ENCODE data around the gene MYBL2.

The MYBL2 gene

DNA sequence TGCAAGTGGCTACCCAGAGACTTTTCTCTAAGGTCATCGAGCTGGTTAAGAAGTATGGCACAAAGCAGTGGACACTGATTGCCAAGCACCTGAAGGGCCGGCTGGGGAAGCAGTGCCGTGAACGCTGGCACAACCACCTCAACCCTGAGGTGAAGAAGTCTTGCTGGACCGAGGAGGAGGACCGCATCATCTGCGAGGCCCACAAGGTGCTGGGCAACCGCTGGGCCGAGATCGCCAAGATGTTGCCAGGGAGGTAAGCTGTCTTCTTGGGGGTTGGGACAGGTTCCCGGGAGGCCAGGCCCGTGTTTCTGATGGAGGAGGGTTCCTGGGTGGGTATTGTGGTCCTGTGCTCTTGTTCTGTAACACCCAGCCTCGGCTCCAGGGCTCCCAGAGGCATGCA is 19.9 kb downstream of the MYBL2 start:
- DNase-seq: no peak

- DNase-seq: no peak
Observed at GRCh38 chr20:43689165-43689564, 22.3 kb downstream of the MYBL2 start.

DNA sequence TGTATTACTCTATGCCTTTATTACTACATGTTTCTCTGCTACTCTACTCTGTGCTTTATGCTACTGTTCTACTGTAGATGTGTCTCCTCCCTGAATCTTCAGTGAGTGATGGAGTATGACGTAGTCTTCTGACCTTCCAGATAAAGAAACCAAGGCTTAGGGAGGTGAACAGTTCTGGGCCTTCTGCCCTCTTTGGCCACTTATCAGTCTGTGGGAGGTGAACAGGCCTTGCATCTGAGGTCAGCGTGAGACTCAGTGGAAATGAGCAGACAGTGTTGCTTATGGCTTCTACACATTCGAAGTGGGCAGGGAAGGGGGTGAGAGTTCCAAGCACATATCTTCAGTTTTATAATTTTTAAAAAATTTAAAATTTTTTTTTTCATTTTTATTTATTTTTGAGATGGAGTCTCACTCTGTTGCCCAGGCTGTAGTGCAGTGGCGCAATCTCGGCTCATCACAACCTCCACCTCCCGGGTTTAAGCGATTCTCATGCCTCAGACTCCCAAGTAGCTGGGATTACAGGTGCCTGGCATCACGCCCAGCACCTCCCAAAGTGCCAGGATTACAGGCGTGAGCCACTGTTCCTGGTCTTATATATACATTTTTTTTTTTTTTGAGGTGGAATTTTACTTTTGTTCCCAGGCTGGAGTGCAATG is 24.2 kb downstream of the MYBL2 start:
- no peak for DNase-seq

DNA sequence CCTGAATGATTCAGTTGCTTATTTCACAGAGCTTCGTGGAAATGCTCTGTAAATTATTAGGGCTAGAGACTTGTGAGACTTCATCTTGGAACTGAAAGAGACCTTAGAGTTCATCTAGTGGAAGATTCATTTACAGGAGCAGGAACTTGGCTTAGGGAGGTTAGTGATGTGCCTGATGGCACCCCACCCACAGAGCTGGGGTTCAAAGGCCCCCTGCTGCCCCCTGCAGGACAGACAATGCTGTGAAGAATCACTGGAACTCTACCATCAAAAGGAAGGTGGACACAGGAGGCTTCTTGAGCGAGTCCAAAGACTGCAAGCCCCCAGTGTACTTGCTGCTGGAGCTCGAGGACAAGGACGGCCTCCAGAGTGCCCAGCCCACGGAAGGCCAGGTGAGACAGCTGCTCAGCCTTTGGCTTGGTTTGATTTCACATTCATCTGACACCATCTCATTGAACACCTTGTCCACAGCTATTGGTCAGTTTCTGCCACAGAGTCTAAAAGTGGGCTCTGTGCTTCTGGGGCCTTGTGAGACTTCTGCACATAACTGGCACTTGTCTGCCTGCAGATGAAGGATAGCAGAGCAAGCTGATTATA is 25.1 kb downstream of the MYBL2 start:
- no peak for DNase-seq

- DNase-seq: no peak
Observed at GRCh38 chr20:43694763-43695162, 27.8 kb downstream of the MYBL2 start.

DNA sequence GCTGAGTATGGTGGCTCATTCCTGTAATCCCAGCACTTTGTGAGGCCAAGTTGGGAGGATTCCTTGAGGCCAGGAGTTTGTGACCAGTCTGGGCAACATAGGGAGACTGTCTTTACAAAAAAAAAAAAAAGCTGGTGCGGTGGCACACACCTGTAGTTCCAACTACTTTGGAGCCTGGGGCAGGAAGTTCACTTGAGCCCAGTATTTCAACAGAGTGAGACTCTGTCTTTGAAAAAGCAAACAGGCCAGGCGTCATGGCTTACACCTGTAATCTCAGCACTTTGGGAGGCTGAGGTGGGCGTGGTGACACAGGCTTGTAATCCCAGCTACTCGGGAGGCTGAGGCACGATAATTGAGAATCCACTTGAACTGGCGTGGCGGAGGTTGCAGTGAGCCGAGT is 28.7 kb downstream of the MYBL2 start:
- DNase-seq: no peak

DNA sequence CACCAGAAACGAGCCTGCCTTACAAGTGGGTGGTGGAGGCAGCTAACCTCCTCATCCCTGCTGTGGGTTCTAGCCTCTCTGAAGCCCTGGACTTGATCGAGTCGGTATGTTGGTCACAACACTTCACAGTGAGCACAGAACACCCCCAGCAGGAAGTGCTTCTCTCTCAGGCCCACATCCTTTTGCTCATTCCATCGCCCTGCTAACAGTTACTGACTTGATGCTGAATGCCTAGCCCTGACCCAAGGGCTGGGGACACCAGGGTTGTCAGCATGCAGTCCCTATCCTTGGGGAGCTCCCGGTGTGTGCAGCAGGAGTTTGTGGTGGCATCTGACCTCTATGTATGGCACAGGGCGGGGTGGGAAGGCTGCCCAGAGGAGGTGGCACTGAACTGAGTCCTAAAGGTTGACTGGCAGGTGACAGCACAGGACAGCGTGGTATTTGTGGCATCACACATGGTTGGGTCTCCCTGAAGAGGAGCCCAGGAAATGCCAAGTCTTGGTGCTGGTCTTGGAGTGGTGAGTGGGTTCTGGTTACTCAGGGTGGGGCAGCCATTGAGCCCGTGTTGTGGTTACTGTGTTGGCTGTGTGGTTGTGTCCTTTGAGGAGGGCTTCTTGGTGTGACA is 33.1 kb downstream of the MYBL2 start:
- no peak for DNase-seq

GRCh38 chr20:43700627-43701026 is 33.7 kb downstream of the MYBL2 start:
- DNase-seq: no peak

- no peak for DNase-seq
Observed at GRCh38 chr20:43702502-43702901, 35.6 kb downstream of the MYBL2 start.

GRCh38 chr20:43710370-43711044 is 43.6 kb downstream of the MYBL2 start:
- no peak for DNase-seq

DNA sequence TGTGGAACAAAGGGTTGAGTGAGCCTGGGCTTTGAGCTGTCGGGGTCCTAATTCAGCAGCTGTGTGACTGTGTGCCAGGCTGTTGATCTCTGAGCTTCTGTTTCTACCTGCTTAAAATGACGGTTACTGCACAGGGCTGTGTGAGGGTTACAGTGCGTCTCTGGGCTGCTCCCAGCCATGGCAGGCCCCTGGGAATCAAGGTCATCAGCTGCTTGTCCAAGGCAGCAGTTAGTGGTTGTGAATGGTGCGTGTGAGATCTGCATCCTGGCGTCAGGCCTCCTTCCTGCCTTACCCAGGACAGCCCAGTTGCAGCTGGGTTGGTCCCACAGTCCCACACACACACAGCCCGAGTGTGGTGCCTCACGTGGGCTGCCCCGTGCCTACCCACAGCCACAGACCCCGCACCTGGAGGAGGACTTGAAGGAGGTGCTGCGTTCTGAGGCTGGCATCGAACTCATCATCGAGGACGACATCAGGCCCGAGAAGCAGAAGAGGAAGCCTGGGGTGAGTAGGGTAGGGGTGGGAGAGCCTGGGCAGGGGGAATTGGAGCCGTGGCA is 44.3 kb downstream of the MYBL2 start:
- DNase-seq: no peak

DNA sequence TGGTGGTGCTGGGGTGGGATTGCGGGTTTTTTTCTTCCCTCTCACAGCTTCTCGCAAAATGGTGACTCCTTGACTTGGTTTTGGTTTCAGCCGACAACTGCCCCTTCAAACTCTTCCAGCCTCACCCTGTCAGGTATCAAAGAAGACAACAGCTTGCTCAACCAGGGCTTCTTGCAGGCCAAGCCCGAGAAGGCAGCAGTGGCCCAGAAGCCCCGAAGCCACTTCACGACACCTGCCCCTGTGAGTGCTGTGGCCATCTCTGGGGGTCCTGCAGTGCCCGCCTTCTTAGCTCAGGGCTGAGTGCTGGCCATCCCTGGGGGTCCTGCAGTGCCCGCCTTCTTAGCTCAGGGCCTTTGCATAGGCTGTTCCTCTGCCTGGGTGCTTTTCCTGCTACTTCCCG is 48.1 kb downstream of the MYBL2 start:
- no peak for DNase-seq

DNA sequence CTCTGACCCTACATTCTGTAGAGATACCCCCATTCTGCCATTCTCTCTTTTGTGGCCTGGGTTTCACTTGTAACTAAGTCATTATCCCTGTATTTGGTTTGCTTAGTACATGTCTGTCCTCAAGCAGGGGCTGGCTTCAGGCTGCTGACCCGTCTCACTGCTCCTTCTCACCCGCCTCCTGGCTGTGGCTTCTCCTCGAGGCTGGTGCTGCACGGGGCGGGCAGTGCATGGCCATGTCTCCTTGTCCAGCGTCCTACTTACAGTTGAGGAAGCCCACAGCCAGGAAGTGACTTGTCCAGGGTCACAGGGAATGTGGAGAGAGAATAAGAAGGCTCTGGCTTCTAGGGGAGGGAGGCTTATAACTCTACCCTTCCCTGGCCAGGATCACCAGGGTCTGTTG is 48.6 kb downstream of the MYBL2 start:
- no peak for DNase-seq

DNA sequence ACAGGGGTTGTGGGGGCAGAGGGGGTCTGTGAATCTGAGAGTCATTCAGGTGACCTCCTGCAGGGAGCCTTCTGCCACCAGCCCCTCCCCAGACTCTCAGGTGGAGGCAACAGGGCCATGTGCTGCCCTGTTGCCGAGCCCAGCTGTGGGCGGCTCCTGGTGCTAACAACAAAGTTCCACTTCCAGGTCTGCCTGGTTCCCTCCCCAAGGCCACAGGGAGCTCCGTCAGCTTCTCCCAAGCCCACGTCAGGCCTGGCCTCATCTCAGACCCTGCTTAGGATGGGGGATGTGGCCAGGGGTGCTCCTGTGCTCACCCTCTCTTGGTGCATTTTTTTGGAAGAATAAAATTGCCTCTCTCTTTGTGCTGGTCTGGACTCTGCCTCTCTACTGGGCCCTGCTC is 49.2 kb downstream of the MYBL2 start:
- no peak for DNase-seq

GRCh38 chr20:43716757-43717615 is 50.1 kb downstream of the MYBL2 start:
- DNase-seq: no peak

GRCh38 chr20:43717616-43717995 is 50.7 kb downstream of the MYBL2 start:
- DNase-seq: no peak

GRCh38 chr20:43720007-43720406 is 53.1 kb downstream of the MYBL2 start:
- DNase-seq: no peak

DNA sequence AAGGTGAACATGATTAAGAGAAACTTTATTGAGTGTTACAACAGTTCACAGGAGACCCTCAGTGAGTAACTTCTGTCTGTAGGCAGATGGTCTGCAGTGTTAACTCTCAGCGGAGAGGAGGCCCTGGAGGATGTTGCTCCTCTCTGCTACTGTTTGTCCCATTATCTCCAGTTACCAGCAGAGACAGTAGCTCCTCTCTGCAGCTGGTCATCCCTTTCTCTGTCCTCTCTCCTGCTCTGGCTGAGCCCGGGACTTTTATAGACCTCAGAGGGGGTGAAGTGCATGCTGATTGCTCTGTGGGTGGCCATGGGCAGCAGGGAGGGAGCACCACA is 54.1 kb downstream of the MYBL2 start:
- DNase-seq: no peak

- peak; percentile 74 for DNase-seq
Observed at GRCh38 chr20:43721429-43722152, 54.7 kb downstream of the MYBL2 start.

DNA sequence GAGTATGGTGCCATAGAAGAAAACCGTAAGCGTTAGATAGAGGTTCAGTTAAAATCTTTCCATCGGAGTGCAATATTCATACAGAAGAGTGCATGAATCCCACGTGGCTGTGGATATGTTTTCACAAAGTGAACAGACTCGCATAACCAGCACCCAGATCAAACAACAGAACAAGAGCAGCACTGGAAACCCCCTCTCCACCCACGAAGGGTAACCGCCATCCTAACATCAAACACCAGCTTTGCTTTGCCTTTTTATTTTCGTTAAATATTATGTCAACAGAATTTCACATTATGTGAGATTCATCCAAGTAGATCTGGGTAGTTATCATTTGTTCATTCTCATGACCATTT is 55.2 kb downstream of the MYBL2 start:
- DNase-seq: no peak

DNA sequence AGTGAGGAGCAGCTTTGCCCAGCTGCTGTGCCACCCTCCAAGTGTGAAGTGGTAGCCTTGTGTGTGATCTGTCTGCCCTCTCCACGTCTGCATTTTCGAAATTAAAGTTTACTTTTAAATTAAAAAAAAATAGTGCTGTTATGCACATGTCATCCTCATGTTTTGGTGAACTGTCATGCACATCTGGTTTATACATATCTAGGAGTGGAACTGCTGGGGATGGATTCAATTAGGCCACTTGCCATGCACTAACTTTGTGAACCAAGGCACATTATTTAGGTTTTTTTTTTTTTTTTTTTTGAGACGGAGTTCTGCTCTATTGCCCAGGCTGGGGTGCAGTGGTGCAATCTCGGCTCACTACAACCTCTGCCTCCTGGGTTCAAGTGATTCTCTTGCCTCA is 56.3 kb downstream of the MYBL2 start:
- no peak for DNase-seq

DNA sequence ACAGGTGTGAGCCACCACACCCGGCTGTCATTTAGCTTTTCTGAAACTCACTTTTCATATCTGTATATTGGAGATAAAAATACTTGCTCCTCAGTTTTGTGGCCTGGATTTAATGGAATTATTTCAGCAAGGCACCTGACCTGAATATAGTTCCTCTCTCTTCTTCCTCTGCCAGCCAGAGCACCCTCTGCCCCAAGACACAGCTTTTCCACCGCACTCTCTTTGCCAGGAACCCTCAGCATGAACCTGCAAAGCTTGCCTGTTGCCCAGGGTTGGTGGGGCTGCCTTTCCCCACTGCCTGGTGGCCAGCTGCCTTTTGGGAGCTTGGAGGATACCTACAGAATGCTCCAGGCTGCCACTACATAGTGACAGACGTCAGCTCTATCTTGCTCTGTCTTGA is 56.8 kb downstream of the MYBL2 start:
- no peak for DNase-seq

Measured in DMS153 (cell line).